Stimulated activated CD8-positive, alpha-beta memory T cell treated with anti-CD3 and anti-CD28 coated beads, Interleukin-7, amount 100 ng/mL, for 24 hours (primary cell): Measurements from ENCODE around the gene ABI3BP.

ENCODE experiments used
- DNase-seq: peaks from one replicate; pipeline ENCODE4 v3.0.0-alpha.2; 2020; ENCODE audit warnings: low read depth

Gene ABI3BP

DNA sequence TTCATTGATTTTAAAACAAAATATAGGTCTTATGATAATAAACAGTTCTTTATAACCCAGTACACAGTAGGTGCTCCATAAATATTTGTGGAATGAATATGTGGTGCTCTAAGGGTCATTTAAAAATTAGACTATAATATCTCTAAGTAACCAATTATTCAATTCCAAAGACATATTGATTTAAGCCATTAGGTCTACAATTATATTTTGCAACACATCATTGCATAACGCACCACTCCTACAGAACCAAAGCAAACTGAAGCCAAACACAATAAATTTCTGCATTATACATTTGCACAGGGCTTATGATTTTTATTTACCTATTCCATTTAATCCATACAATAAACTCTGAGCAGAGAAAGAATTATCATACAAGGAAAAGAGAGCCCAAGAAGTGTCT is 104.3 kb downstream of the ABI3BP start:
- DNase-seq = no peak

- no peak for DNase-seq
Measured at GRCh38 chr3:100882571-100882984, 110.6 kb downstream of the ABI3BP start.

GRCh38 chr3:100880845-100881244 is 112.4 kb downstream of the ABI3BP start:
- DNase-seq = no peak

- DNase-seq = no peak
Measured at GRCh38 chr3:100880072-100880471, 113.1 kb downstream of the ABI3BP start.

GRCh38 chr3:100879195-100879810 is 113.9 kb downstream of the ABI3BP start:
- no peak for DNase-seq

GRCh38 chr3:100877286-100877685 is 115.9 kb downstream of the ABI3BP start:
- no peak for DNase-seq

GRCh38 chr3:100875239-100875638 is 118.0 kb downstream of the ABI3BP start:
- no peak for DNase-seq

GRCh38 chr3:100873611-100874010 is 119.6 kb downstream of the ABI3BP start:
- DNase-seq = no peak

DNA sequence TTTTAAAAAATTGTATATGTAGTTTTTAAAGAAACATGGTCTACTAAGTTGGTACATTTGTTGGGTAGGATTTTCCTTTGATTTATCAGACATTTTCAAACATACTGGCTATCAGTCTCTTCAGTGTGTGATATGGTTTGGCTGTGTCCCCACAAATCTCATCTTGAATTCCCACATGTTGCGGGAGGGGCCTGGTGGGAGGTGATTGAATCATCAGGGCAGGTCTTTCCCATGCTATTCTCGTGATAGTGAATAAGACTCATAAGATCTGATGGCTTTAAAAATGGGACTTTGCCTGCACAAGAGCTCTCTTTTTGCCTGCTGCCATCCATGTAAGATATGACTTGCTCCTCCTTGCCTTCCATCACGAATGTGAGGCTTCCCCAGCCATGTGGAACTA is 121.9 kb downstream of the ABI3BP start:
- DNase-seq = no peak

GRCh38 chr3:100869787-100870186 is 123.4 kb downstream of the ABI3BP start:
- no peak for DNase-seq

- no peak for DNase-seq
Measured at GRCh38 chr3:100868894-100869293, 124.3 kb downstream of the ABI3BP start.

GRCh38 chr3:100868096-100868495 is 125.1 kb downstream of the ABI3BP start:
- no peak for DNase-seq

- no peak for DNase-seq
Measured at GRCh38 chr3:100865442-100865841, 127.8 kb downstream of the ABI3BP start.

- DNase-seq = no peak
Measured at GRCh38 chr3:100864471-100865250, 128.6 kb downstream of the ABI3BP start.

DNA sequence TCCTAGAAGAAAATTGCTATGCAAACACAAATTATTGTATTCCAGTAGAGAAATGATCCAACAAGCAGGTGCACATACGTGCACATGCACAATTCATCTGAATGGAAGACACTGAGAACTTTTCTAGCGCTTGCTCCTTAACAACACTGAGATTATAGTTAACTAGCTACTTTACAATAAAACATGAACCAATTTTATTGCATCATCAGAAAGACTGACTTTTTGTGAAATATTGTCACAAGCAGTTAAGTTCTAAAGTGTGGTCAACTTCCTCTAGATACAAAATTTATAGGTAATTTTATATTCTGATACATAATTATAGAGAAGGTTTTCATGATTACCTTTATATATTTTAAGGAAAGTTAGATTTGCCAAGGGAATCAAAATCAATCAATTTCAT is 135.4 kb downstream of the ABI3BP start:
- DNase-seq = no peak

DNA sequence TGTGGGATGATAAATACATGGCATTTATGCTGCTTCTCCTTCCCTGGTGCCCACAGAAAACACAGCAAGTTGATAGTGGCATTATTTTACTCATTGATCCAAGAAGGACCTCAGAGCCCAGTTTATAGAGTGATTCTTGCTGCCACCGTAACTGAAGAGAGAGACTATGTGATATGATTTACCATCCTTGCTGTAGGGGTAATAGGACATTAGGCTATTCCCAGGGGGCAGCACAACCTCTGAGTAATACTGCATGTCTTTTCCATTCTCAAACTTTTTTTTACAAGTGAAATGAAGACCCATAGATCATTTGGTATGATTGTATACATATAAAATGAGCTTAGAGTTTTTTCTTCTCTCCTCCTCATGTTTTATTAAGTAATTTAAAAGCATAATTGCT is 136.4 kb downstream of the ABI3BP start:
- no peak for DNase-seq

DNA sequence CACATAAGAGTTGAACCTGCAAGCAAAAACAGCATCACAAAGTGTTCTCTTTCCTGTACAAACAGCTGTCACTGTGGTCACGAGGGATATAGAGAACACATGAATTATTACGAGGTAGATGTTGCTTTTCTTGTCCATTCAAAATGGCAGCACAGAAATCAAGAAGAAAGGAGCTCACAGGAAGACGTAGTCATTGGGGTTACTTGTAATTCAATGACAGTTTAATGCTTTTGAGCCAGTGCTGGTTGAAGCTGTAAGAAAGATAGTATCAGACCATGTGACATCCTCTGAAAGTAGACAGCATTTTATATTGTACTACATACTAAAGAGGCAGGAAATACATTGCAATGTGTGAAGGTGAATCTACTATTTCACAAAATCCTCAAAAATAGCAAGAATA is 140.4 kb downstream of the ABI3BP start:
- no peak for DNase-seq

DNA sequence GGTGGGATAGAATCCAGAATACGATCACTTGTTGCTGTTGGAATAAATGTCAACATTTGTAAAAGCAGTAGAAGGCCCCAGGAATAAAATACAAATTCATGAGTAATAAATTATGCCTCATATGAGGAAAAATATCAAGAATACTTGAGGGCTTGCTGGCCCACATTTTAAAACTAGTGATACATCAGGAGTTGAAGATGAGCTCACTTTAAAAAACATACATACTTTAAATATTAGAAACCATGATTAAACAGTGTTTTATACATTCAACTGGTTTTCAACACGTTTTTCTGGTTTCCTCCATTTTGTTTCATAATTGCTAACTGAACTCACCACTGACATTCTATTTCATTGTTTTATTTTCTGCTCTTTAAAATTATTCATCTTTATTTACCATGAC is 142.5 kb downstream of the ABI3BP start:
- DNase-seq = no peak

DNA sequence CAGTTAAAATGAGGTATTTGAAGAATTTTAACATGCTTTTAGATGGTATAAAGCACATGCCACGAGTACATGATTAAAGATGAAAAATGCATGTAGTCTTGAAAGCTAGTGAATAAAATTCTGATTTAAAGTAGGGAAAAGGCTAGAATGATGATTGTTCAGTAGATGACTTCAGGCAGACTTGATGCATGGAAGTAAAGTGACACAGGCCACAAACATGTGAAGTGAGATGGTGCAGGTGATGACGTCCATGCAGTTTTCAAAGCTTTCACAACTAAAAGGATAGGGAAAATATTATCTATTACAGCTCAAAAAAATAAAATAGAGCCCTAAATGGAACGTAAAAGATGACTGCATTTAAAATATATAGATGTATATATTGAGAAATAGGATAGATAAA is 143.1 kb downstream of the ABI3BP start:
- DNase-seq = no peak

GRCh38 chr3:100844063-100844936 is 148.9 kb downstream of the ABI3BP start:
- DNase-seq = no peak

GRCh38 chr3:100838157-100838556 is 155.1 kb downstream of the ABI3BP start:
- no peak for DNase-seq

- no peak for DNase-seq
Measured at GRCh38 chr3:100836661-100837060, 156.6 kb downstream of the ABI3BP start.

- DNase-seq = no peak
Measured at GRCh38 chr3:100834332-100834731, 158.9 kb downstream of the ABI3BP start.
